GM12801 (cell line): ENCODE data around the gene COL4A2.

Source experiments
- CTCF ChIP-seq: IDR thresholded peaks from one replicate; pipeline ENCODE4 v1.5.1; 2011; ENCODE audit warnings: control low read depth; ENCODE audit not compliant: insufficient read length; ENCODE audit errors: extremely low read depth

COL4A2 gene

GRCh38 chr13:110262508-110263291, 44.4 kb upstream of the COL4A2 start:
- TF ChIP-seq CTCF, result no peak

- TF ChIP-seq CTCF, result no peak
Measured at GRCh38 chr13:110263404-110263803, 43.7 kb upstream of the COL4A2 start.

GRCh38 chr13:110263888-110264287, 43.2 kb upstream of the COL4A2 start:
- no peak for TF ChIP-seq CTCF

DNA sequence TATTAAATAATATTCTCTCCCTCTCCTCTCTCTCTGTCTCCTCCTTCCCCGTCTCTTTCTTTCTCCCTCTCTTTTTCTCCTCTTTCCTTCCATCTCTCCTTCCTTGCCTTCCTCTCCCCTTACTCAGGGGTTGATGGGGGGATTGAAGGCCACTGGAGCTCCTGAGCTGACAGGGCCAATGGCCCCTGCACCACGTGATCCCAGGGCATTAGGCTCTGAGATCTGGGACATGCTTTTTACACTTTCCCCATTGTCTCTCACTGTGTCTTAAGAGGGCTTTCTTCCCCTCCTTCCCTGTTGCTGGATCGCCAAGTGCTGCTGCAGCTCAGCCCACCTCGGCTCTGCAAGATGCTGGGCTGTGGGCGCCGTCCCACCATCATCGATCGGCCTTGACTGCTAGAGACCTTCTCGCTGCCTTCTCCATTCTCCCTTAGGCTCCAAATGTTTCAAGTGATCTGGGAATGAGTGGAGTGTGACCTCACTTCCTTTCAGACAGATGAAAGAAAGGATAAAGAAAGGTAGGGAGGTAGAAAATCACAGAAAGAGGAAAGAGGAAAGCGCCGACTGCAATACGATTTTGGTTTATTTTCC, 42.3 kb upstream of the COL4A2 start:
- TF ChIP-seq CTCF, result no peak

GRCh38 chr13:110265341-110265681, 41.8 kb upstream of the COL4A2 start:
- no peak for TF ChIP-seq CTCF

- TF ChIP-seq CTCF, result no peak
Measured at GRCh38 chr13:110265682-110266430, 41.2 kb upstream of the COL4A2 start.

DNA sequence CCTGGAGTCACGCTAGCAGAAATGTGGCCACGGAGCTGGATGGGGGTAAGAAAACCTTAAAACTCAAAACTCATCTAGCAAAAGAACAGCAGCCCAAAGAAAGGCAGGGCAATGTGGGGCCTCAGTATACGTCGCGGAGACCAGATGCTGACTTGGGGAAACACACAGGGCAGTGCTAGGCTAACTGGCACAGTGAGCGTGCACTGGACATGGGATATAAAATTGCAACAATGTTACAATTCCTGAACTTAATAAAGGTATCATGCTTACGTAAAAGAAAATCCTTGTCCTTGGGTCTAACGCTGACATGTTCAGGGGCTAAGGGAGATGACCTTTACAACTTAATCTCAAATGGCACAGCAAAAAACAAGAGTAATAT, 40.7 kb upstream of the COL4A2 start:
- no peak for TF ChIP-seq CTCF
